ENCODE data around the gene GPT2.

Gene GPT2

GRCh38 chr16:46850619-46851555, 33.3 kb upstream of the GPT2 start:
- Histone ChIP-seq H3K9ac (ENCODE audit: low read length in 2 of 2) (no peak overlapping the region), H3K4me3 (ENCODE audit: low read length in 2 of 2) (no peak overlapping the region), H3K9me3 (ENCODE audit: control insufficient read depth in 2 of 2, low read length in 2 of 2) (no peaks in the 10 kb centered on the region), H3K36me3 (ENCODE audit: control insufficient read depth in 2 of 2, insufficient read depth in 2 of 2, low read length in 2 of 2) (no peaks in the 10 kb centered on the region), H3K27ac (ENCODE audit: low read length) (no peak overlapping the region), H3K27me3 (ENCODE audit: control insufficient read depth in 1 of 2, insufficient read depth in 2 of 2, low read length in 2 of 2) (peaks cover 0 to 4% of the 10 kb centered on the region in 2 donors), H3K4me1 (ENCODE audit: control insufficient read depth, insufficient read depth, low read length) (no peaks in the 10 kb centered on the region)

DNA sequence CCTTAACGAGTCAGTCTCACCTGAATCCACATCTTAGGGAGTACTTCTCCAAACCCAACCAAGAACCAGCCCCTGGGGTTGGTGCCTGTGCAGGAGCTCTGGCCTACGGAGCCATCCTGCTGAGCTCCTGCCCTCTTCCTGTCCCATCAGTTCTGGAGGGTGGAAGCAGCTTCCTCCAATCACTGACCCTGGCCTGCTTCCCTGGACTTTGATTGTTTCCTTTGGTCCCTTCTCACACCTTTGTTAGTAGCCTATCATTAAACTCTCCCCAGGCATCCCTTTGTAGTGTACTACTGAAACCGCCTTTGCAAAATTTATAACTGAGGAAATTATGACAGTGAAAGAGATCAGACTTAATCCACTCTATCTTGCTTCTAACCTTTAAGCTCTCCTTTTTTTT, 32.0 kb upstream of the GPT2 start:
- Histone ChIP-seq H3K36me3 (ENCODE audit: control insufficient read depth in 2 of 2, insufficient read depth in 2 of 2, low read length in 2 of 2) (no peaks in the 10 kb centered on the region), H3K4me3 (ENCODE audit: low read length in 2 of 2) (no peak overlapping the region), H3K4me1 (ENCODE audit: control insufficient read depth, insufficient read depth, low read length) (no peaks in the 10 kb centered on the region), H3K9me3 (ENCODE audit: control insufficient read depth in 2 of 2, low read length in 2 of 2) (no peaks in the 10 kb centered on the region), H3K9ac (ENCODE audit: low read length in 2 of 2) (no peak overlapping the region), H3K27ac (ENCODE audit: low read length) (no peak overlapping the region), H3K27me3 (ENCODE audit: control insufficient read depth in 1 of 2, insufficient read depth in 2 of 2, low read length in 2 of 2) (peaks cover 0 to 1% of the 10 kb centered on the region in 2 donors)

DNA sequence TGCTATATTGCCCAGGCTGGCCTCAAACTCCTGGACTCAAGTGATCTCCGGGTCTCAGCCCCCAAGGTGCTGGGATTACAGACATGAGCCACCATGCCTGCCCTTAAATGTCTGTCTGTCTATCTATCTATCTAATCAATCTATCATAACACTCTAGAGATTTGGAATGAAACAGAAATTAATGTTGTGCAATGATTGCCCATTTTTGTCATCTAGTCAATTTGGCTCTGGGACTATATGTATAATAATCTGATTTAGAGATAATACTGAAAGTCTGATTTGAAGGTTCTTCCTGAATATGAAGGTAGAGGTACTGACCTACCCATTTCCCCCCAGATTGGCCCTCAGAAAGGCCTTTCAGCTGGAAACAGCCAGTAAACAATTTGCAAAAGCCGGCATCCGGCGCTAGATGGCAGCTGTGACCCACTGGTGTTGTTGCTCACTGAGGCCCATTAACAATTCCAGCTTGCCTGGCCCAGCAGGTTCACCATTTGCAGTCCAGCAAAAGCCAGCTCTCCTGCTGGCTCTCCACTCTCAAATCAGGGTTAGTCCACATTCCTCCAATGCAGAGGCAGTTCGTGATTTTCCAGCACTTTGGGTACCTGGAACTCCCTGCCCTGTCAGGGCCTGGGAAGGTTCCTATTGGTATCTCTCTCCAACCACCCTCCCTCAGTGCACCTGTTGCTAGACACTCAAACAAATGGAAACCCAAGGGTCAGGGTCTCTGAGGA, 30.3 kb upstream of the GPT2 start:
- Histone ChIP-seq H3K9me3 (ENCODE audit: control insufficient read depth in 2 of 2, low read length in 2 of 2) (no peaks in the 10 kb centered on the region), H3K4me3 (ENCODE audit: low read length in 2 of 2) (no peak overlapping the region), H3K4me1 (ENCODE audit: control insufficient read depth, insufficient read depth, low read length) (peaks cover 5% of the 10 kb centered on the region), H3K27me3 (ENCODE audit: control insufficient read depth in 1 of 2, insufficient read depth in 2 of 2, low read length in 2 of 2) (no peaks in the 10 kb centered on the region), H3K36me3 (ENCODE audit: control insufficient read depth in 2 of 2, insufficient read depth in 2 of 2, low read length in 2 of 2) (no peaks in the 10 kb centered on the region), H3K27ac (ENCODE audit: low read length) (no peak overlapping the region), H3K9ac (ENCODE audit: low read length in 2 of 2) (no peak overlapping the region)

DNA sequence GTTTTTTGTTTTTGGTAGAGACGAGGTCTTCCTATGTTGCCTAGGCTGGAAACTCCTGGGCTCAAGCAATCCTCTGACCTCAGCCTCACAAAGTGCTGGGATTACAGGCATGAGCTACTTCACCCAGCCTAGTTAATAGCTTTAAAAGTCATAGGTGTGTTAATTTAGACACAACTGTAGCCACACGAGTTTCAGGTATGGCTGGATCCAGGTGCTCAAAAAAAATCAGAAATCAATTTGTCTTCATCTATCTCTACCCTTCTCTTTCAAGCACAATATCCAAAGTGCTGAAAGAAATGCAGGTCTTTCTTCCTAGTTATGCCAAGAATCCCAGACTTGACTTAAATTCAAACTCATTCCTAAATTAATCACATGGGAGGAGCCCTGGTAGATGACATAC, 29.3 kb upstream of the GPT2 start:
- no peak overlapping the region for H3K27ac ChIP-seq (ENCODE audit: low read length)
- no peak overlapping the region for H3K9ac ChIP-seq (ENCODE audit: low read length in 2 of 2)
- peaks cover 5% of the 10 kb centered on the region for H3K4me1 ChIP-seq (ENCODE audit: control insufficient read depth, insufficient read depth, low read length)
- no peaks in the 10 kb centered on the region for H3K27me3 ChIP-seq (ENCODE audit: control insufficient read depth in 1 of 2, insufficient read depth in 2 of 2, low read length in 2 of 2)
- H3K4me3 ChIP-seq (ENCODE audit: low read length in 2 of 2) = no peak overlapping the region
- no peaks in the 10 kb centered on the region for H3K36me3 ChIP-seq (ENCODE audit: control insufficient read depth in 2 of 2, insufficient read depth in 2 of 2, low read length in 2 of 2)
- H3K9me3 ChIP-seq (ENCODE audit: control insufficient read depth in 2 of 2, low read length in 2 of 2) = no peaks in the 10 kb centered on the region

DNA sequence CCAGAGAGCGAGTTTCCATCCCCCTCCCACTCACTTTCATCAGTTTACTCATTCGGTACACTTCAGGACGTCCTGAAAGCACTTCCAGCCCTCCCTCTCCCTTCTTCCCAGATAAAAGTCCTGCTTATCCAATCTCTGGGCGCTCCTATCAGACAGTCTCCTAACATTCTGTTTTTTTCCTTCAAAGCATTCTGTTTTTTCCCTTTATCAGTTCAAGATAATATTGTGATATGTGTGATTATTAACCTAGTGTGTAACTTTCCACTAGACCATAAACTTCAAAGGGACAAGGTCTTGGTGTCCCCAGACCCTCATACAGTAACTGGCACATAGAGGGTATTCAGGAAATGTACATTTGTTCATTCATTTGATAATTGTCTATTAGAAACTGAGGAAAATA, 28.8 kb upstream of the GPT2 start:
- Histone ChIP-seq H3K27ac (ENCODE audit: low read length) (no peak overlapping the region), H3K4me1 (ENCODE audit: control insufficient read depth, insufficient read depth, low read length) (peaks cover 9% of the 10 kb centered on the region)

GRCh38 chr16:46857368-46857945, 26.7 kb upstream of the GPT2 start:
- peaks cover 9% of the 10 kb centered on the region for H3K4me1 ChIP-seq (ENCODE audit: control insufficient read depth, insufficient read depth, low read length)
- no peaks in the 10 kb centered on the region for H3K36me3 ChIP-seq (ENCODE audit: control insufficient read depth in 2 of 2, insufficient read depth in 2 of 2, low read length in 2 of 2)
- H3K27me3 ChIP-seq (ENCODE audit: control insufficient read depth in 1 of 2, insufficient read depth in 2 of 2, low read length in 2 of 2) = no peaks in the 10 kb centered on the region
- no peaks in the 10 kb centered on the region for H3K9me3 ChIP-seq (ENCODE audit: control insufficient read depth in 2 of 2, low read length in 2 of 2)
- H3K4me3 ChIP-seq (ENCODE audit: low read length in 2 of 2) = no peak overlapping the region
- peak overlapping the region in 1 of 2 donors; percentile 14 for H3K9ac ChIP-seq (ENCODE audit: low read length in 2 of 2)
- H3K27ac ChIP-seq (ENCODE audit: low read length) = peak overlapping the region; percentile 12

More for the DNA sequence above, 28.8 kb upstream of the GPT2 start:
- H3K4me3 ChIP-seq (ENCODE audit: low read length in 2 of 2) = no peak overlapping the region
- H3K36me3 ChIP-seq (ENCODE audit: control insufficient read depth in 2 of 2, insufficient read depth in 2 of 2, low read length in 2 of 2) = no peaks in the 10 kb centered on the region
- no peak overlapping the region for H3K9ac ChIP-seq (ENCODE audit: low read length in 2 of 2)
- H3K27me3 ChIP-seq (ENCODE audit: control insufficient read depth in 1 of 2, insufficient read depth in 2 of 2, low read length in 2 of 2) = no peaks in the 10 kb centered on the region
- no peaks in the 10 kb centered on the region for H3K9me3 ChIP-seq (ENCODE audit: control insufficient read depth in 2 of 2, low read length in 2 of 2)

DNA sequence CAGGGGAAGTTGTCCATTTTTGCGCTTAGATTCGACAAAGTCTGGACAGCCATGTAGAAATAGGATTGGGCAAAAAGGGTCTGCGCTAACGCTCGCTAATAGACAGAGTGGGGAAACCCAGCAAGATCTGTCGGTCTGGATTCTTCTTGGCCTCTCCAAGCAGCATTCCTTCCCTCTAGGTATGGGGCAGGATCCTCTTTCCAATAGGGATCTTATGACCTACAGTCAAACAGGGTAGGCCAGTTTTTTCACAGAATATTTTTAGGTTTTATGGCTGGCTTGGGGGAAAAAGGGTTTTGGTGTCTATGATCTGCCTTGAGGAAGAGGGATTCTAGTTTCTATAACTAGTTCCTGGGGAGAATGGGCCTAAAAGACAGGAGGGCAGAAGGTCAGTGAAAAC, 26.0 kb upstream of the GPT2 start:
- Histone ChIP-seq H3K36me3 (ENCODE audit: control insufficient read depth in 2 of 2, insufficient read depth in 2 of 2, low read length in 2 of 2) (no peaks in the 10 kb centered on the region), H3K4me1 (ENCODE audit: control insufficient read depth, insufficient read depth, low read length) (peaks cover 9% of the 10 kb centered on the region), H3K4me3 (ENCODE audit: low read length in 2 of 2) (no peak overlapping the region), H3K27me3 (ENCODE audit: control insufficient read depth in 1 of 2, insufficient read depth in 2 of 2, low read length in 2 of 2) (no peaks in the 10 kb centered on the region), H3K9me3 (ENCODE audit: control insufficient read depth in 2 of 2, low read length in 2 of 2) (no peaks in the 10 kb centered on the region), H3K9ac (ENCODE audit: low read length in 2 of 2) (no peak overlapping the region), H3K27ac (ENCODE audit: low read length) (peak overlapping the region; percentile 12)

DNA sequence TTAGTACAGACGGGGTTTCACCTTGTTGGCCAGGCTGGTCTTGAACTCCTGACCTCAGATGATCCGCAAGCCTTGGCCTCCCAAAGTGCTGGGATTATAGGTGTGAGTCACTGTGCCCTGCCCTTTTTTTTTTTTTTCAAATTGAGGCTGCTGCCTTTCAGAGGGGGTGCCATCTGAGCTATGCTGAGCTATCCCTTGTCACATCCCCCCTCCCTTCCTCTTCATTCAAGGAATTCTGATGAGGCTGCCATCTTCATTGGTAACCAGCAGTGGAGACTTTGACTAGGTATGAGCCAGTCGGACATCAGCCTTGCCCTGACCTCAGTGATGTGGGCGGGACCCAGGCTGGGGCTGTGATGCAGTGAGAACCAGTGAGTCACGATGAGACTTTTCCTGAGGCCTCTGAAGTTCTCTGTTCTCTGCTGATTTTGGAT, 24.4 kb upstream of the GPT2 start:
- no peaks in the 10 kb centered on the region for H3K36me3 ChIP-seq (ENCODE audit: control insufficient read depth in 2 of 2, insufficient read depth in 2 of 2, low read length in 2 of 2)
- no peak overlapping the region for H3K27ac ChIP-seq (ENCODE audit: low read length)
- H3K4me3 ChIP-seq (ENCODE audit: low read length in 2 of 2) = no peak overlapping the region
- H3K4me1 ChIP-seq (ENCODE audit: control insufficient read depth, insufficient read depth, low read length) = peaks cover 9% of the 10 kb centered on the region
- no peaks in the 10 kb centered on the region for H3K27me3 ChIP-seq (ENCODE audit: control insufficient read depth in 1 of 2, insufficient read depth in 2 of 2, low read length in 2 of 2)
- no peak overlapping the region for H3K9ac ChIP-seq (ENCODE audit: low read length in 2 of 2)
- no peaks in the 10 kb centered on the region for H3K9me3 ChIP-seq (ENCODE audit: control insufficient read depth in 2 of 2, low read length in 2 of 2)

DNA sequence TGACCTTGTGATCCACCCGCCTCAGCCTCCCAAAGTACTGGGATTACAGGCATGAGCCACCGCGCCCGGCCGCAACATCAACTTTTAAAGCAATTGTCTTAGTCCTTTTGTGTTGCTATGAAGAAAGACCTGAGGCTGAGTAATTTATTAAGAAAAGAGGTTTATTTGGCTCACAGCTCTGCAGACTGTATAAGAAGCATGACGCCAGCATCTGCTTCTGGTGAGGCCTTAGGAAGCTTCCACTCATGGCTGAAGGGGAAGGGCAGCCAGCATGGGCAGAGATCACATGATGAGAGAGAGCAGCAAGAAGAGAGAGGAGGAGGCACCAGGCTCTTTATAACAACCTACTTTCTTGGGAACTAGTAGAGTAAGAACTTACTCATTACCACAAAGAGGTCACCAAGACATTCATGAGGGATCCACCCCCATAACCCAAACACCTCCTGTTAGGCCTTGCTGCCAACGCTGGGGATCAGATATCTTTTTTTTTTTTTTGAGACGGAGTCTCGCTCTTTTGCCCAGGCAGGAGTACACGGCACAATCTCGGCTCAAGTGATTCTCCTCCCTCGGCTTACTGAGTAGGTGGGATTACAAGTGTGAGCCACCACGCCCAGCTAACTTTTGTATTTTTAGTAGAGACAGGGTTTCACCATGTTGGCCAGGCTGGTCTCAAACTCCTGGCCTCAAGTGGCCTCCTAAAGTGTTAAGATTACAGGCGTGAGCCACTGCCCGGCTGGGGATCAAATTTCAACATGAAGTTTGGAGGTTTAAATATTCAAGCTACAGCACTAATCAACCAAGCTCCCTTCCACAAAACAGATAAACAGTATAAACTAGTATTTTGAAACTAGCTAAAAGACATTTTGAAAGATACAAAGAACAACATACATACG, 21.4 kb upstream of the GPT2 start:
- H3K27me3 ChIP-seq (ENCODE audit: control insufficient read depth in 1 of 2, insufficient read depth in 2 of 2, low read length in 2 of 2) = no peaks in the 10 kb centered on the region
- H3K9me3 ChIP-seq (ENCODE audit: control insufficient read depth in 2 of 2, low read length in 2 of 2) = no peaks in the 10 kb centered on the region
- H3K9ac ChIP-seq (ENCODE audit: low read length in 2 of 2) = no peak overlapping the region
- H3K4me3 ChIP-seq (ENCODE audit: low read length in 2 of 2) = no peak overlapping the region
- H3K4me1 ChIP-seq (ENCODE audit: control insufficient read depth, insufficient read depth, low read length) = peaks cover 7% of the 10 kb centered on the region
- H3K27ac ChIP-seq (ENCODE audit: low read length) = no peak overlapping the region
- H3K36me3 ChIP-seq (ENCODE audit: control insufficient read depth in 2 of 2, insufficient read depth in 2 of 2, low read length in 2 of 2) = no peaks in the 10 kb centered on the region

GRCh38 chr16:46866286-46866685, 17.9 kb upstream of the GPT2 start:
- H3K4me3 ChIP-seq (ENCODE audit: low read length in 2 of 2) = no peak overlapping the region
- H3K27ac ChIP-seq (ENCODE audit: low read length) = no peak overlapping the region
- H3K27me3 ChIP-seq (ENCODE audit: control insufficient read depth in 1 of 2, insufficient read depth in 2 of 2, low read length in 2 of 2) = no peaks in the 10 kb centered on the region
- H3K9ac ChIP-seq (ENCODE audit: low read length in 2 of 2) = no peak overlapping the region
- no peaks in the 10 kb centered on the region for H3K36me3 ChIP-seq (ENCODE audit: control insufficient read depth in 2 of 2, insufficient read depth in 2 of 2, low read length in 2 of 2)
- no peaks in the 10 kb centered on the region for H3K9me3 ChIP-seq (ENCODE audit: control insufficient read depth in 2 of 2, low read length in 2 of 2)
- H3K4me1 ChIP-seq (ENCODE audit: control insufficient read depth, insufficient read depth, low read length) = no peaks in the 10 kb centered on the region
